K562 (cell line): ENCODE measurements around the gene CRTC3. TPM values are rescaled to one million over a fixed set of nuclear protein-coding genes. Genes with fewer than 3 reads are reported as not detected.

Source experiments
- ARID2 ChIP-seq: fragments of 450-650 bp; IDR thresholded peaks from 2 replicates; pipeline ENCODE4 v1.6.1; 2017; ENCODE audit warnings: antibody characterized with exemption, mild to moderate bottlenecking
- ASH1L ChIP-seq: fragments of 450-650 bp; IDR thresholded peaks from 2 replicates; pipeline ENCODE4 v1.6.1; 2018; ENCODE audit warnings: borderline replicate concordance, mild to moderate bottlenecking, low read depth; ENCODE audit not compliant: partially characterized antibody
- HMGXB4 ChIP-seq: sonication (generic); formaldehyde crosslinking; IDR thresholded peaks from 2 replicates; pipeline ENCODE4 v1.8.1; 2023; ENCODE audit warnings: mild to moderate bottlenecking, missing genetic modification reagents
- NCOA2 ChIP-seq, 2 experiments: fragments of 450-650 bp; IDR thresholded peaks; 2 replicates each; pipeline ENCODE4 v1.6.1; 2018; ENCODE audit warnings: mild to moderate bottlenecking in 2 of 2, moderate library complexity in 1 of 2; ENCODE audit not compliant: partially characterized antibody in 2 of 2
- NR4A1 ChIP-seq, 2 experiments: fragments of 250-450 bp in 1 of 2; fragments of 450-650 bp in 1 of 2; sonication (Bioruptor Pico) in 1 of 2; IDR thresholded peaks; 2 replicates each; pipeline versions ENCODE4 v1.4.0 to v1.6.1; 2016 to 2020; ENCODE audit warnings: mild to moderate bottlenecking in 2 of 2, missing compliant biosample characterization in 1 of 2, missing genetic modification characterization in 1 of 2, moderate library complexity in 1 of 2
- PRMT5 ChIP-seq: sonication (generic); formaldehyde crosslinking; IDR thresholded peaks from 2 replicates; pipeline ENCODE4 v1.5.0; 2020; ENCODE audit warnings: missing genetic modification reagents
- SREBF2 ChIP-seq: sonication (generic); formaldehyde crosslinking; IDR thresholded peaks from 2 replicates; pipeline ENCODE4 v1.4.0; 2020; ENCODE audit warnings: mild to moderate bottlenecking, missing genetic modification reagents
- SRSF7 ChIP-seq: fragments of 200-400 bp; formaldehyde crosslinking; optimal IDR thresholded peaks from 2 replicates; pipeline ENCODE3; 2017; ENCODE audit warnings: mild to moderate bottlenecking, low read depth, low read length
- TGIF2 ChIP-seq: sonication (generic); formaldehyde crosslinking; IDR thresholded peaks from 2 replicates; pipeline ENCODE4 v1.8.1; 2022; ENCODE audit warnings: mild to moderate bottlenecking, missing genetic modification reagents, moderate library complexity
- ZNF12 ChIP-seq: sonication (generic); formaldehyde crosslinking; IDR thresholded peaks from 2 replicates; pipeline ENCODE4 v1.4.0; 2020; ENCODE audit warnings: mild to moderate bottlenecking, missing genetic modification reagents
- ZNF212 ChIP-seq: fragments of 450-650 bp; formaldehyde crosslinking; IDR thresholded peaks from 2 replicates; pipeline ENCODE4 v1.4.0; 2020; ENCODE audit warnings: mild to moderate bottlenecking
- ZNF316 ChIP-seq: fragments of 450-650 bp; IDR thresholded peaks from 2 replicates; pipeline ENCODE4 v1.6.1; 2016
- ZNF408 ChIP-seq: fragments of 250-450 bp; sonication (Bioruptor Pico); IDR thresholded peaks from 2 replicates; pipeline ENCODE4 v1.4.0; 2020; ENCODE audit warnings: low read depth, mild to moderate bottlenecking, moderate library complexity
- polyA plus RNA-seq, 8 experiments: library from polyadenylated mRNA; depleted of rRNA in 4 of 8; stranded (reverse) in 5 of 8; unstranded in 3 of 8; fragments of >200 nt; fragmentation: Nextera tagmentation in 2 of 8; fragmentation: Illumina TruSeq in 1 of 8; extraction: Ambion mirVana in 2 of 8; extraction: Trizol in 1 of 8; gene quantifications; 2 replicates each; pipeline versions ENCODE4 v1.2.1 to v1.2.3, GENCODE V29; 2011 to 2014; ENCODE audit warnings: inconsistent platforms in 1 of 8, missing spikeins in 1 of 8
- total RNA-seq, 7 experiments: library from RNA; depleted of rRNA in 6 of 7; stranded (reverse); fragments of >200 nt in 6 of 7; fragmentation: Illumina TruSeq in 2 of 7; extraction: Trizol in 2 of 7; gene quantifications; 2 replicates each; pipeline versions ENCODE4 v1.2.1 to v1.2.3, GENCODE V29; 2011 to 2021; ENCODE audit warnings: low replicate concordance in 1 of 7
- TF ChIP-seq, protein P1 (sequence below): sonication (generic); formaldehyde crosslinking; IDR thresholded peaks from 2 replicates; pipeline ENCODE4 v1.8.0; 2022; ENCODE audit warnings: missing genetic modification reagents, mild to moderate bottlenecking, borderline replicate concordance
- TF ChIP-seq, protein P2 (sequence below): fragments of 450-650 bp; IDR thresholded peaks from 2 replicates; pipeline ENCODE4 v1.6.1; 2016; ENCODE audit warnings: low read depth

Gene CRTC3
- total and polyA plus RNA-seq, 9 of the 15 experiments (the other 6 are each of a cell fraction or from before 2014, with no cell fraction given): 1.2 to 19.0 (median 11.6) TPM

DNA sequence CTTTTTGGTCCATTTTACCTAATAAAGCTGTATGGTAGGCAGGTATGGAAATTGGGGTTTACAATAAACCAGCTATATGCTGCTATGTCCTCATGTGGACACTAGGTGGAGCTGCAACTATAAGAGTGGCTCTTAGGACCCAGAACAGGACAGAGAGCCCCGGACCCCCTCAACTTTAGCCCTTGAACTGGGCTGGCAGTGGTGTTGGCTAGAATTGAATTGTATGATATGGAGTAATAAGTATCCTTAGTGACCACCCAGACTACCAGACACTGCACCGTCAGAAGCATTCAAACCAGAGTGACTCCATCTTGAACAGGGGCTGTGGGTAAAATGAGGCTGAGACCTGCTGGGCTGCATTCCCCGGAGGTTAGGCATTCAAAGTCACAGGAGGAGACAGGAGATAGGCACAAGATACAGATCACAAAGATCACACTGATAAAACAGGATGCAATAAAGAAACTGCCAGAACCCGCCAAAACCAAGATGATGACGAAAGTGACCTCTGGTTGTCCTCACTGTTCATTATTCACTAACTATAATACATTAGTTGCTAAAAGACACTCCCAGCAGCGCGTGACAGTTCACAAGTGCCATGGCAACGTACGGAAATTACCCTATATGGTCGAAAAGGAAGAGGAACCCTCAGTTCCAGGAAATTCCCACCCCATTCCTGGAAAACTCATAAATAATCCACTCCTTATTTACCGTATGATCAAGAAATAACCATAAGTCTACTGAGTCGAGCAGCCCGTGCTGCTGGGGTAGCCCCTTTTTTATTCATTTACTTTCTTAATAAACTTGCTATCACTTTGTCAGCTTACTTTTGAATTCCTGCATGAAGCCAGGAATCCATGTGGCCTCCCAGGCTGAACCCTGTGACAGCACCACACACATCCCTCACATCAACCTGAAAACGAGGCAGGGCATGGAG, 118.7 kb downstream of the CRTC3 start (continued):
- peak; percentile 99 for TF ChIP-seq ZNF212 (CRISPR knock-in tag)
- TF ChIP-seq TGIF2 (CRISPR knock-in tag): no peak
- no peak for TF ChIP-seq HMGXB4 (CRISPR knock-in tag)
- TF ChIP-seq ARID2: 0 out of 2 replicates have a peak, but pooled peaks have one; percentile 45
- no peak for TF ChIP-seq ZNF12 (CRISPR knock-in tag)
- no peak for TF ChIP-seq PRMT5 (CRISPR knock-in tag)
- no peak for TF ChIP-seq SREBF2 (CRISPR knock-in tag)
- peak; percentile 100 for TF ChIP-seq NR4A1 (CRISPR knock-in tag; IDR thresholded peaks at IDR 0.05)
- peak; percentile 100 for TF ChIP-seq NR4A1 (tag; IDR thresholded peaks at IDR 0.05)
- no peak for TF ChIP-seq ASH1L
- TF ChIP-seq NCOA2 (IDR thresholded peaks at IDR 0.05; ENCODE audit: partially characterized antibody in 2 of 2): no peak
- TF ChIP-seq ZNF408 (CRISPR knock-in tag): peak; percentile 91
- TF ChIP-seq ZNF316: no peak
- TF ChIP-seq, protein P1, sequence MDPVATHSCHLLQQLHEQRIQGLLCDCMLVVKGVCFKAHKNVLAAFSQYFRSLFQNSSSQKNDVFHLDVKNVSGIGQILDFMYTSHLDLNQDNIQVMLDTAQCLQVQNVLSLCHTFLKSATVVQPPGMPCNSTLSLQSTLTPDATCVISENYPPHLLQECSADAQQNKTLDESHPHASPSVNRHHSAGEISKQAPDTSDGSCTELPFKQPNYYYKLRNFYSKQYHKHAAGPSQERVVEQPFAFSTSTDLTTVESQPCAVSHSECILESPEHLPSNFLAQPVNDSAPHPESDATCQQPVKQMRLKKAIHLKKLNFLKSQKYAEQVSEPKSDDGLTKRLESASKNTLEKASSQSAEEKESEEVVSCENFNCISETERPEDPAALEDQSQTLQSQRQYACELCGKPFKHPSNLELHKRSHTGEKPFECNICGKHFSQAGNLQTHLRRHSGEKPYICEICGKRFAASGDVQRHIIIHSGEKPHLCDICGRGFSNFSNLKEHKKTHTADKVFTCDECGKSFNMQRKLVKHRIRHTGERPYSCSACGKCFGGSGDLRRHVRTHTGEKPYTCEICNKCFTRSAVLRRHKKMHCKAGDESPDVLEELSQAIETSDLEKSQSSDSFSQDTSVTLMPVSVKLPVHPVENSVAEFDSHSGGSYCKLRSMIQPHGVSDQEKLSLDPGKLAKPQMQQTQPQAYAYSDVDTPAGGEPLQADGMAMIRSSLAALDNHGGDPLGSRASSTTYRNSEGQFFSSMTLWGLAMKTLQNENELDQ (CRISPR knock-in tag): no peak
- TF ChIP-seq, protein P2, sequence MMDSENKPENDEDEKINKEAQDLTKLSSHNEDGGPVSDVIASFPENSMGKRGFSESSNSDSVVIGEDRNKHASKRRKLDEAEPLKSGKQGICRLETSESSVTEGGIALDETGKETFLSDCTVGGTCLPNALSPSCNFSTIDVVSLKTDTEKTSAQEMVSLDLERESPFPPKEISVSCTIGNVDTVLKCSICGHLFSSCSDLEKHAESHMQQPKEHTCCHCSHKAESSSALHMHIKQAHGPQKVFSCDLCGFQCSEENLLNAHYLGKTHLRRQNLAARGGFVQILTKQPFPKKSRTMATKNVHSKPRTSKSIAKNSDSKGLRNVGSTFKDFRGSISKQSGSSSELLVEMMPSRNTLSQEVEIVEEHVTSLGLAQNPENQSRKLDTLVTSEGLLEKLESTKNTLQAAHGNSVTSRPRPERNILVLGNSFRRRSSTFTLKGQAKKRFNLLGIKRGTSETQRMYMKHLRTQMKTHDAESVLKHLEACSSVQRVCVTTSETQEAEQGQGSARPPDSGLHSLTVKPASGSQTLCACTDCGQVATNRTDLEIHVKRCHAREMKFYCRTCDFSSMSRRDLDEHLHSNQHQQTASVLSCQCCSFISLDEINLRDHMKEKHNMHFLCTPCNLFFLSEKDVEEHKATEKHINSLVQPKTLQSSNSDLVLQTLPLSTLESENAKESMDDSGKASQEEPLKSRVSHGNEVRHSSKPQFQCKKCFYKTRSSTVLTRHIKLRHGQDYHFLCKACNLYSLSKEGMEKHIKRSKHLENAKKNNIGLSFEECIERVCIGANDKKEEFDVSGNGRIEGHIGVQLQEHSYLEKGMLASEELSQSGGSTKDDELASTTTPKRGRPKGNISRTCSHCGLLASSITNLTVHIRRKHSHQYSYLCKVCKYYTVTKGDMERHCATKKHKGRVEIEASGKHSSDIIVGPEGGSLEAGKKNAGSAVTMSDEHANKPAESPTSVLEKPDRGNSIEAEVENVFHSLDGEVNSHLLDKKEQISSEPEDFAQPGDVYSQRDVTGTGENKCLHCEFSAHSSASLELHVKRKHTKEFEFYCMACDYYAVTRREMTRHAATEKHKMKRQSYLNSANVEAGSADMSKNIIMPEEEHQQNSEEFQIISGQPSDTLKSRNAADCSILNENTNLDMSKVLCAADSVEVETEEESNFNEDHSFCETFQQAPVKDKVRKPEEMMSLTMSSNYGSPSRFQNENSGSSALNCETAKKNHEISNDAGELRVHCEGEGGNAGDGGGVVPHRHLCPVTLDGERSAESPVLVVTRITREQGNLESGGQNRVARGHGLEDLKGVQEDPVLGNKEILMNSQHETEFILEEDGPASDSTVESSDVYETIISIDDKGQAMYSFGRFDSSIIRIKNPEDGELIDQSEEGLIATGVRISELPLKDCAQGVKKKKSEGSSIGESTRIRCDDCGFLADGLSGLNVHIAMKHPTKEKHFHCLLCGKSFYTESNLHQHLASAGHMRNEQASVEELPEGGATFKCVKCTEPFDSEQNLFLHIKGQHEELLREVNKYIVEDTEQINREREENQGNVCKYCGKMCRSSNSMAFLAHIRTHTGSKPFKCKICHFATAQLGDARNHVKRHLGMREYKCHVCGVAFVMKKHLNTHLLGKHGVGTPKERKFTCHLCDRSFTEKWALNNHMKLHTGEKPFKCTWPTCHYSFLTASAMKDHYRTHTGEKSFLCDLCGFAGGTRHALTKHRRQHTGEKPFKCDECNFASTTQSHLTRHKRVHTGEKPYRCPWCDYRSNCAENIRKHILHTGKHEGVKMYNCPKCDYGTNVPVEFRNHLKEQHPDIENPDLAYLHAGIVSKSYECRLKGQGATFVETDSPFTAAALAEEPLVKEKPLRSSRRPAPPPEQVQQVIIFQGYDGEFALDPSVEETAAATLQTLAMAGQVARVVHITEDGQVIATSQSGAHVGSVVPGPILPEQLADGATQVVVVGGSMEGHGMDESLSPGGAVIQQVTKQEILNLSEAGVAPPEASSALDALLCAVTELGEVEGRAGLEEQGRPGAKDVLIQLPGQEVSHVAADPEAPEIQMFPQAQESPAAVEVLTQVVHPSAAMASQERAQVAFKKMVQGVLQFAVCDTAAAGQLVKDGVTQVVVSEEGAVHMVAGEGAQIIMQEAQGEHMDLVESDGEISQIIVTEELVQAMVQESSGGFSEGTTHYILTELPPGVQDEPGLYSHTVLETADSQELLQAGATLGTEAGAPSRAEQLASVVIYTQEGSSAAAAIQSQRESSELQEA: no peak
- TF ChIP-seq SRSF7: no peak
